Neural cell (in vitro differentiated cells): ENCODE data around the gene MID1. TPM values are rescaled to one million over a fixed set of nuclear protein-coding genes. Genes with fewer than 3 reads are reported as not detected.

ENCODE experiments used
- H2AFZ ChIP-seq: fragments of 200-600, 300-800 bp; sonication (generic), shearing (Covaris generic); 2 replicates; pipeline ENCODE4 v1.6.0; 2014; ENCODE audit warnings: low read depth, mild to moderate bottlenecking, antibody characterized with exemption, low read length, moderate library complexity
- H3F3A ChIP-seq: fragments of 200-600 bp; shearing (Covaris generic); 2 replicates; pipeline ENCODE4 v1.6.1; 2016; ENCODE audit warnings: mild to moderate bottlenecking, moderate library complexity, mixed read lengths, antibody characterized with exemption, low read length; ENCODE audit not compliant: insufficient read depth, poor library complexity, severe bottlenecking
- H3K27ac ChIP-seq: fragments of 200-600, 300-800 bp; sonication (generic), shearing (Covaris generic); 2 replicates; pipeline ENCODE4 v1.5.1; 2014; ENCODE audit warnings: mild to moderate bottlenecking, low read length, moderate library complexity
- H3K27me3 ChIP-seq: fragments of 300-800, 200-600 bp; sonication (generic), shearing (Covaris generic); 2 replicates; pipeline ENCODE4 v1.6.0; 2014; ENCODE audit warnings: mild to moderate bottlenecking, low read depth, low read length, moderate library complexity; ENCODE audit not compliant: insufficient read depth
- H3K36me3 ChIP-seq: fragments of 300-800, 200-600 bp; sonication (generic), shearing (Covaris generic); 2 replicates; pipeline ENCODE4 v1.5.1; 2014; ENCODE audit warnings: mild to moderate bottlenecking, antibody characterized with exemption, low read length, moderate library complexity; ENCODE audit not compliant: insufficient read depth
- H3K4me2 ChIP-seq: fragments of 300-800, 200-600 bp; sonication (generic), shearing (Covaris generic); 2 replicates; pipeline ENCODE4 v1.6.0; 2014; ENCODE audit warnings: mild to moderate bottlenecking, low read length
- H3K4me3 ChIP-seq: fragments of 300-800, 200-600 bp; sonication (generic), shearing (Covaris generic); 2 replicates; pipeline ENCODE4 v1.5.1; 2014; ENCODE audit warnings: mild to moderate bottlenecking, low read length, moderate library complexity
- H3K79me2 ChIP-seq: fragments of 200-600 bp; shearing (Covaris generic); replicated peaks from 2 replicates; pipeline ENCODE4 v1.6.0; 2014; ENCODE audit warnings: mild to moderate bottlenecking, low read length, moderate library complexity; ENCODE audit not compliant: insufficient read depth
- H3K9ac ChIP-seq: fragments of 300-800, 200-600 bp; sonication (generic), shearing (Covaris generic); 2 replicates; pipeline ENCODE4 v1.6.1; 2016; ENCODE audit warnings: mild to moderate bottlenecking, low read length, mixed read lengths
- H3K9me2 ChIP-seq: fragments of 200-600 bp; shearing (Covaris generic); 2 replicates; pipeline ENCODE4 v1.6.1; 2016; ENCODE audit warnings: mild to moderate bottlenecking, low read length, mixed read lengths; ENCODE audit not compliant: insufficient read depth
- H3K9me3 ChIP-seq: fragments of 200-600, 300-800 bp; sonication (generic), shearing (Covaris generic); 2 replicates; pipeline ENCODE4 v1.6.1; 2016; ENCODE audit warnings: mild to moderate bottlenecking, mixed run types, low read length, moderate library complexity, mixed read lengths
- H4K20me1 ChIP-seq: fragments of 200-600 bp; shearing (Covaris generic); 2 replicates; pipeline ENCODE4 v1.6.1; 2016; ENCODE audit warnings: mild to moderate bottlenecking, mixed run types; ENCODE audit not compliant: insufficient read depth
- CTCF ChIP-seq: fragments of 450-650 bp; IDR thresholded peaks from 2 replicates; pipeline ENCODE4 v1.5.1; 2014; ENCODE audit warnings: antibody characterized with exemption, mild to moderate bottlenecking, moderate library complexity; ENCODE audit not compliant: poor library complexity, severe bottlenecking
- EP300 ChIP-seq: fragments of 450-650 bp; conservative IDR thresholded peaks from 2 replicates; pipeline ENCODE4 v1.6.1; 2014; ENCODE audit warnings: antibody characterized with exemption, mild to moderate bottlenecking, moderate library complexity; ENCODE audit not compliant: poor library complexity, severe bottlenecking
- EZH2 ChIP-seq: fragments of 200-600, 300-800 bp; shearing (Covaris generic), sonication (generic); IDR thresholded peaks from 2 replicates; pipeline ENCODE4 v1.6.1; 2014; ENCODE audit warnings: antibody characterized with exemption, low read length, borderline replicate concordance, mild to moderate bottlenecking; ENCODE audit not compliant: insufficient read depth, poor library complexity, severe bottlenecking
- MXI1 ChIP-seq: fragments of 450-650 bp; conservative IDR thresholded peaks from 2 replicates; pipeline ENCODE4 v1.6.1; 2014; ENCODE audit warnings: antibody characterized with exemption, mild to moderate bottlenecking; ENCODE audit not compliant: poor library complexity, severe bottlenecking
- POLR2AphosphoS5 ChIP-seq: IDR thresholded peaks from 2 replicates; pipeline ENCODE4 v1.6.1; 2012
- RAD21 ChIP-seq: fragments of 450-650 bp; conservative IDR thresholded peaks from 2 replicates; pipeline ENCODE4 v1.6.1; 2014; ENCODE audit warnings: antibody characterized with exemption, mild to moderate bottlenecking, moderate library complexity
- REST ChIP-seq: IDR thresholded peaks from 2 replicates; pipeline ENCODE4 v1.6.1; 2012; ENCODE audit warnings: borderline replicate concordance
- SMC3 ChIP-seq: fragments of 450-650 bp; conservative IDR thresholded peaks from 2 replicates; pipeline ENCODE4 v1.6.1; 2014; ENCODE audit warnings: antibody characterized with exemption, mild to moderate bottlenecking, moderate library complexity; ENCODE audit not compliant: poor library complexity
- TAF1 ChIP-seq: IDR thresholded peaks from 2 replicates; pipeline ENCODE4 v1.6.1; 2012; ENCODE audit warnings: low read depth
- polyA plus RNA-seq: library from polyadenylated mRNA; depleted of rRNA; stranded (reverse); fragments of >200 nt; gene quantifications from 2 replicates; pipeline ENCODE4 v1.2.3, GENCODE V29; 2014

Gene MID1
- polyA plus RNA-seq, 1 donor from 2014 or later = 16.6 TPM

GRCh38 chrX:10578527-10578926 lies 41.9 kb downstream of the MID1 start:
- Histone ChIP-seq H3F3A (no peaks in the 10 kb centered on the region), H3K36me3 (no peaks in the 10 kb centered on the region), H3K9me3 (no peaks in the 10 kb centered on the region), H3K79me2 (peaks cover 7% of the 10 kb centered on the region), H3K27me3 (no peaks in the 10 kb centered on the region), H3K4me2 (no peak overlapping the region), H3K9me2 (no peaks in the 10 kb centered on the region), H3K27ac (no peak overlapping the region), H4K20me1 (no peaks in the 10 kb centered on the region), H2AFZ (no peak overlapping the region), H3K9ac (no peak overlapping the region), H3K4me3 (no peak overlapping the region)
- no peak for TF ChIP-seq CTCF

GRCh38 chrX:10577853-10578252 lies 42.5 kb downstream of the MID1 start:
- Histone ChIP-seq H3K36me3 (no peaks in the 10 kb centered on the region), H3K27me3 (no peaks in the 10 kb centered on the region), H3F3A (no peaks in the 10 kb centered on the region), H3K9me2 (no peaks in the 10 kb centered on the region), H4K20me1 (no peaks in the 10 kb centered on the region), H3K9ac (no peak overlapping the region), H2AFZ (no peak overlapping the region), H3K4me3 (no peak overlapping the region), H3K27ac (no peak overlapping the region), H3K4me2 (no peak overlapping the region), H3K79me2 (peaks cover 7% of the 10 kb centered on the region), H3K9me3 (no peaks in the 10 kb centered on the region)
- TF ChIP-seq TAF1 = no peak
- TF ChIP-seq POLR2AphosphoS5 = no peak
- no peak for TF ChIP-seq MXI1
- TF ChIP-seq REST = no peak
- no peak for TF ChIP-seq SMC3
- TF ChIP-seq EZH2 = no peak
- TF ChIP-seq CTCF = no peak
- TF ChIP-seq EP300 = no peak
- TF ChIP-seq RAD21 = no peak
